GM12878 (cell line): ENCODE data around the gene NEURL3. TPM values are rescaled to one million over a fixed set of nuclear protein-coding genes. Genes with fewer than 3 reads are reported as not detected.
"Not testable (repeated sequence)": the region's sequence is repeated elsewhere in the genome, so short reads cannot be mapped to it uniquely, and the experiment has no call there.

ENCODE experiments used
- ATAC-seq: fragments of 200-7000 bp; cut with Tn5 transposase; 3 replicates; pipeline ENCODE4 v1.9.1; 2020; ENCODE audit warnings: mild to moderate bottlenecking, moderate library complexity
- BruUV-seq: library from RNA; stranded (reverse); fragments of 400-500 nt; replicated peaks from 2 replicates; lab custom pipeline; 2021; lab: Mats Ljungman, UMichigan
- CTCF ChIA-PET: fragments of 300-600 bp; sonication (Branson Sonifier 250); formaldehyde crosslinking; extraction: SDS; loops from one replicate; lab custom pipeline; 2021; ENCODE audit warnings: inconsistent platforms; lab: Yijun Ruan, JAX
- POLR2A ChIA-PET: fragments of 350-600 bp; formaldehyde crosslinking; extraction: SDS; loops from one replicate; lab custom pipeline; 2021; ENCODE audit warnings: inconsistent platforms; lab: Charles Lee
- RAD21 ChIA-PET: fragments of 300-600 bp; sonication (Branson Sonifier 250); formaldehyde crosslinking; loops from one replicate; lab custom pipeline; 2023; ENCODE audit warnings: antibody characterized with exemption; ENCODE audit not compliant: unreplicated experiment; lab: Charles Lee
- SMC1A ChIA-PET: fragments of 300-600 bp; sonication (Branson Sonifier 250); formaldehyde crosslinking; loops from one replicate; lab custom pipeline; 2023; ENCODE audit not compliant: unreplicated experiment, uncharacterized antibody; lab: Charles Lee
- DNase-seq: peaks from one replicate; pipeline ENCODE4 v3.0.0-alpha.2; 2011; ENCODE audit warnings: low read depth, low spot score
- FAIRE-seq: peaks from 3 replicates; lab custom pipeline; 2011; peaks lifted over from hg19 to GRCh38; lab: Jason Lieb, UNC
- H2AFZ ChIP-seq: 2 replicates; pipeline ENCODE4 v1.6.0; 2011; ENCODE audit warnings: low read depth, low read length, control low read depth; ENCODE audit not compliant: control insufficient read depth
- H3K27ac ChIP-seq: 2 replicates; pipeline ENCODE4 v1.5.1; 2011; ENCODE audit warnings: control low read depth; ENCODE audit not compliant: control insufficient read depth, insufficient read depth
- H3K27me3 ChIP-seq, 2 experiments: replicated peaks in 1 of 2; 2 replicates each; pipeline versions ENCODE4 v1.6.0 to v1.6.1; 2011; ENCODE audit warnings: low read length in 1 of 2; ENCODE audit not compliant: control insufficient read depth in 2 of 2, insufficient read depth in 2 of 2
- H3K36me3 ChIP-seq, 2 experiments: 2 replicates each; pipeline ENCODE4 v1.5.1; 2011; ENCODE audit warnings: low read length in 1 of 2; ENCODE audit not compliant: control insufficient read depth in 2 of 2, insufficient read depth in 2 of 2
- H3K4me1 ChIP-seq: 2 replicates; pipeline ENCODE4 v1.6.1; 2011; ENCODE audit warnings: mild to moderate bottlenecking, low read length, moderate library complexity, mixed read lengths; ENCODE audit not compliant: control insufficient read depth, insufficient read depth
- H3K4me2 ChIP-seq: 2 replicates; pipeline ENCODE4 v1.6.0; 2011; ENCODE audit warnings: control low read depth; ENCODE audit not compliant: control insufficient read depth, insufficient read depth
- H3K4me3 ChIP-seq: fragments of 200-600 bp; sonication (generic); 2 replicates; pipeline ENCODE4 v1.5.1; 2016
- H3K79me2 ChIP-seq: 2 replicates; pipeline ENCODE4 v1.6.0; 2011; ENCODE audit warnings: low read length; ENCODE audit not compliant: control insufficient read depth, insufficient read depth
- H3K9ac ChIP-seq: 2 replicates; pipeline ENCODE4 v1.8.0; 2011; ENCODE audit warnings: low read length, control low read depth, mixed read lengths; ENCODE audit not compliant: control insufficient read depth, insufficient read depth
- H3K9me3 ChIP-seq: replicated peaks from 3 replicates; pipeline ENCODE4 v1.5.1; 2011; ENCODE audit warnings: mild to moderate bottlenecking, low read length; ENCODE audit not compliant: control insufficient read depth, insufficient read depth
- H4K20me1 ChIP-seq: 2 replicates; pipeline ENCODE4 v1.6.0; 2011; ENCODE audit not compliant: control insufficient read depth, insufficient read depth
- NFXL1 ChIP-seq: fragments of 450-650 bp; IDR thresholded peaks from 2 replicates; pipeline ENCODE4 v1.6.1; 2017; ENCODE audit warnings: antibody characterized with exemption, mild to moderate bottlenecking, borderline replicate concordance
- PKNOX1 ChIP-seq: fragments of 450-650 bp; IDR thresholded peaks from 2 replicates; pipeline ENCODE4 v1.6.1; 2016; ENCODE audit warnings: mild to moderate bottlenecking
- SIX5 ChIP-seq: IDR thresholded peaks from 2 replicates; pipeline ENCODE4 v1.6.1; 2011; ENCODE audit warnings: mild to moderate bottlenecking, low read depth, low read length, moderate library complexity; ENCODE audit not compliant: severe bottlenecking
- WGBS: methylation state at CpG from one replicate; pipeline ENCODE4 v1.1.6; 2016; ENCODE audit warnings: low lambda C conversion rate; ENCODE audit not compliant: insufficient replicate concordance, insufficient coverage; ENCODE audit errors: missing lambda C conversion rate; 5-methylcytosine and 5-hydroxymethylcytosine counted together
- in situ Hi-C: fragments of 300-500 bp; cut with MboI; formaldehyde crosslinking; loops from 9 replicates; pipeline ENCODE4 v1.14.3; 2018; ENCODE audit warnings: mixed read lengths
- intact Hi-C: fragments of 100-400 bp; cut with micrococcal nuclease; formaldehyde crosslinking; loops from one replicate; pipeline ENCODE4 v1.14.2; 2022; ENCODE audit not compliant: unreplicated experiment
- polyA plus RNA-seq, 11 experiments: library from polyadenylated mRNA; depleted of rRNA in 4 of 11; unstranded in 6 of 11; stranded (reverse) in 5 of 11; fragments of >200 nt; fragmentation: Nextera tagmentation in 4 of 11; fragmentation: Illumina TruSeq in 1 of 11; extraction: Ambion mirVana in 4 of 11; extraction: Trizol in 1 of 11; gene quantifications; 1 replicate in 1 of 11; 2 replicates in 10 of 11; pipeline versions ENCODE4 v1.2.1 to v1.2.3, GENCODE V29; 2011 to 2016; ENCODE audit warnings: inconsistent platforms in 2 of 11, missing spikeins in 2 of 11, low read depth in 1 of 11
- total RNA-seq, 4 experiments: library from RNA; depleted of rRNA in 3 of 4; stranded (reverse); fragments of >200 nt in 3 of 4; fragmentation: Illumina TruSeq in 1 of 4; extraction: Trizol in 1 of 4; gene quantifications; 2 replicates each; pipeline versions ENCODE4 v1.2.1 to v1.2.3, GENCODE V29; 2013 to 2021
- TF ChIP-seq, protein P1 (sequence below): fragments of 450-650 bp; conservative IDR thresholded peaks from 2 replicates; pipeline ENCODE4 v1.6.1; 2017; ENCODE audit warnings: mild to moderate bottlenecking, moderate library complexity

NEURL3 gene
- total and polyA plus RNA-seq, 10 of the 15 experiments (the other 5 are each of a cell fraction or from before 2014, with no cell fraction given) = 0.03 to 6.3 (median 0.47) TPM

- TF ChIP-seq, protein P1, sequence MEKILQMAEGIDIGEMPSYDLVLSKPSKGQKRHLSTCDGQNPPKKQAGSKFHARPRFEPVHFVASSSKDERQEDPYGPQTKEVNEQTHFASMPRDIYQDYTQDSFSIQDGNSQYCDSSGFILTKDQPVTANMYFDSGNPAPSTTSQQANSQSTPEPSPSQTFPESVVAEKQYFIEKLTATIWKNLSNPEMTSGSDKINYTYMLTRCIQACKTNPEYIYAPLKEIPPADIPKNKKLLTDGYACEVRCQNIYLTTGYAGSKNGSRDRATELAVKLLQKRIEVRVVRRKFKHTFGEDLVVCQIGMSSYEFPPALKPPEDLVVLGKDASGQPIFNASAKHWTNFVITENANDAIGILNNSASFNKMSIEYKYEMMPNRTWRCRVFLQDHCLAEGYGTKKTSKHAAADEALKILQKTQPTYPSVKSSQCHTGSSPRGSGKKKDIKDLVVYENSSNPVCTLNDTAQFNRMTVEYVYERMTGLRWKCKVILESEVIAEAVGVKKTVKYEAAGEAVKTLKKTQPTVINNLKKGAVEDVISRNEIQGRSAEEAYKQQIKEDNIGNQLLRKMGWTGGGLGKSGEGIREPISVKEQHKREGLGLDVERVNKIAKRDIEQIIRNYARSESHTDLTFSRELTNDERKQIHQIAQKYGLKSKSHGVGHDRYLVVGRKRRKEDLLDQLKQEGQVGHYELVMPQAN = no peak
- TF ChIP-seq SIX5 (no peak), NFXL1 (no peak), PKNOX1 (no peak)
Observed at GRCh38 chr2:96463119-96463518, 42.0 kb downstream of the NEURL3 start (continued).

DNA sequence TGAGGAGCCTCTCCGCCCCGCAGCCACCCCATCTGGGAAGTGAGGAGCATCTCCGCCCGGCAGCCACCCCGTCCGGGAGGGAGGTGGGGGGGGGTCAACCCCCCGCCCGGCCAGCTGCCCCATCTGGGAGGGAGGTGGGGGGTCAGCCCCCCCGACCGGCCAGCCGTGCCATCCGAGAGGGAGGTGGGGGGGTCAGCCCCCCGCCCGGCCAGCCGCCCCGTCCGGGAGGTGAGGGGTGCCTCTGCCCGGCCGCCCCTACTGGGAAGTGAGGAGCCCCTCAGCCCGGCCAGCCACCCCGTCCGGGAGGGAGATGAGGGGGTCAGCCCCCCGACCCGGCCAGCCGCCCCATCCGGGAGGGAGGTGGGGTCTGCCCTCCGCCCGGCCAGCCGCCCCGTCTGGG lies 43.5 kb downstream of the NEURL3 start:
- H3K27ac ChIP-seq, ATAC-seq, RAD21 ChIA-PET, POLR2A ChIA-PET, BruUV-seq, H3K4me2 ChIP-seq, SMC1A ChIA-PET, H2AFZ ChIP-seq, H3K4me1 ChIP-seq, H3K79me2 ChIP-seq, H3K36me3 ChIP-seq, in situ Hi-C loops, intact Hi-C loops, H4K20me1 ChIP-seq, FAIRE-seq, CTCF ChIA-PET, H3K27me3 ChIP-seq, H3K4me3 ChIP-seq, H3K9me3 ChIP-seq, DNase-seq, H3K9ac ChIP-seq: not testable (repeated sequence)
- no CpG with 5 or more reads among the region's 30 CpGs for WGBS
